Hippocampal formation (tissue), 2 donors: ENCODE data around the gene SMARCAD1.

Experiments
- DNase-seq, 2 donors: peaks; one replicate each; lab custom pipeline; 2025; lab: John Stamatoyannopoulos, UW

Gene SMARCAD1, protein sequence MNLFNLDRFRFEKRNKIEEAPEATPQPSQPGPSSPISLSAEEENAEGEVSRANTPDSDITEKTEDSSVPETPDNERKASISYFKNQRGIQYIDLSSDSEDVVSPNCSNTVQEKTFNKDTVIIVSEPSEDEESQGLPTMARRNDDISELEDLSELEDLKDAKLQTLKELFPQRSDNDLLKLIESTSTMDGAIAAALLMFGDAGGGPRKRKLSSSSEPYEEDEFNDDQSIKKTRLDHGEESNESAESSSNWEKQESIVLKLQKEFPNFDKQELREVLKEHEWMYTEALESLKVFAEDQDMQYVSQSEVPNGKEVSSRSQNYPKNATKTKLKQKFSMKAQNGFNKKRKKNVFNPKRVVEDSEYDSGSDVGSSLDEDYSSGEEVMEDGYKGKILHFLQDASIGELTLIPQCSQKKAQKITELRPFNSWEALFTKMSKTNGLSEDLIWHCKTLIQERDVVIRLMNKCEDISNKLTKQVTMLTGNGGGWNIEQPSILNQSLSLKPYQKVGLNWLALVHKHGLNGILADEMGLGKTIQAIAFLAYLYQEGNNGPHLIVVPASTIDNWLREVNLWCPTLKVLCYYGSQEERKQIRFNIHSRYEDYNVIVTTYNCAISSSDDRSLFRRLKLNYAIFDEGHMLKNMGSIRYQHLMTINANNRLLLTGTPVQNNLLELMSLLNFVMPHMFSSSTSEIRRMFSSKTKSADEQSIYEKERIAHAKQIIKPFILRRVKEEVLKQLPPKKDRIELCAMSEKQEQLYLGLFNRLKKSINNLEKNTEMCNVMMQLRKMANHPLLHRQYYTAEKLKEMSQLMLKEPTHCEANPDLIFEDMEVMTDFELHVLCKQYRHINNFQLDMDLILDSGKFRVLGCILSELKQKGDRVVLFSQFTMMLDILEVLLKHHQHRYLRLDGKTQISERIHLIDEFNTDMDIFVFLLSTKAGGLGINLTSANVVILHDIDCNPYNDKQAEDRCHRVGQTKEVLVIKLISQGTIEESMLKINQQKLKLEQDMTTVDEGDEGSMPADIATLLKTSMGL

DNA sequence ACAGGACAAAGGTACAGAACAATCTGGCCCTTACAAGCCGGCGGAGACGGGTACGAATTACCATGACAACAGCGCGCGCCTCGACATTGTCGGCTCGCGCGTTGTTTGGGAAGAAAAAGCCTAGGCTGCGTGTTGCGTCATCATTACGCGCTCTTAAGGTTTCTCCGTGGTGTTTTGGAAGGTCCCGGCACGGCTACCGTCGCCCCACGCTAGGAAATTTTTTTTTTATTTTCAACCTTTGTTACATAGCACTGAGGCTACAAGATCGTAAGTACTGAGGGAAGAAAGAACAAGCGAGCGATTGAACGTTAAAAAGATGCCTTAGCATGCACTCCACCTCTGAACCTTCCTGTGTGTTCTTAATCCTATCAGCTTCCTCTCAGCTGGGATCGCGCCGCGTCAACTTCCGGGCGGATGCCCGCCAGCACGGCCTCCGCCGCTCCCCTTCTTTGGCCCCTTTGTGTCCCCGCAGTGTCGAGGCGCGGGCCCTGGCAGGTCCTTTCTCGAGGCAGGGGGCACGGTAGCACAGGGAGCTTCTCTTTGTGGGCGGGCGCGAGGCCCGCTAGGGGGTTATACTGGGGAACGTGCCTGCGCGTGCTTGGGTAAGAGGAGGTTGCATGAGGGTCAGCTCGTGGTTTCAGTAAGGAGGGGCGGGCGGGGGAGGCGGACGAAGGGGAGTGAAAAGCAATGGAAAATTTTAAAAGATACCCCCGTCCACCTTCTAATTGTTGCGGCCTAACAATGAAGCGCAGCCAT lies at the start of gene SMARCAD1:
Gene SMARCAD1 (plus strand): TSS at position 397 of the 756 bp plus-strand sequence. CDS start 530 bp downstream, outside the sequence.
- DNase-seq = peak; percentile 81 to 90

DNA sequence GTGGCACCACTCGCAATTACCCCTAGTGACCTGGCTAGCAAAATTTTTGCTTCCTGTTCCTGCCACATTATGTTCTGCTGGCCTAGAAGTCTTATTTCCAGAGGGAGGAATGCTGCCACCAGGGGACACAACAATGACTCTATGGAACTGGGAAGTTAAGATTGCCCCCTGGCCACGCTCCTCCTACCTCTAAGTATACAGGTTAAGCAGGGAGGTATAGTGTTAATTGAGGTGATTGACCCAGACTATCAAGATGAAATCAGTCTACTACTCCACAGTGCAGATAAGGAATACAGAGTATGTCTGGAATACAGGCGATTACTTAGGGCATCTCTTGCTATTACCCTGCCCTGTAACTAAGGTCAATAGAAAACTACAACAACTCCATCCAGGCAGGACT lies 48.8 kb upstream of the SMARCAD1 start:
- no peak for DNase-seq

DNA sequence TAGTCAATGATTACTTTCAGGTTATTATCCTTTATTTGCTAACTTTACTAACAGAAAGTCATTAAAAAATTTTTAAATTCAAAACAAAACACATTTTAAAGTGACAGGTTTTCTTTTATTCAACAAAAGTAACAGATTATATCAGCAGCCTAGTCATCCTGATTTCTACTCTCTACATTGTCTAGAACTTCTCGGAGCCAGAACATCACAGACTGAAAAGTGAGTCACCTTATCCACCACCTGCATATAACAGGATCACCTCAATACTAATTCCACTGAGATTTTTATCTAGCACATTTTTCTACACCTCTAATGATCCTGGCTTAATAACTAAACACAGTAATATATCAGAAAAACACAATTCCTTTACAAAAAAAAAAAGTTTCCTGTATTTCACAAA lies 47.9 kb upstream of the SMARCAD1 start:
- DNase-seq = no peak

DNA sequence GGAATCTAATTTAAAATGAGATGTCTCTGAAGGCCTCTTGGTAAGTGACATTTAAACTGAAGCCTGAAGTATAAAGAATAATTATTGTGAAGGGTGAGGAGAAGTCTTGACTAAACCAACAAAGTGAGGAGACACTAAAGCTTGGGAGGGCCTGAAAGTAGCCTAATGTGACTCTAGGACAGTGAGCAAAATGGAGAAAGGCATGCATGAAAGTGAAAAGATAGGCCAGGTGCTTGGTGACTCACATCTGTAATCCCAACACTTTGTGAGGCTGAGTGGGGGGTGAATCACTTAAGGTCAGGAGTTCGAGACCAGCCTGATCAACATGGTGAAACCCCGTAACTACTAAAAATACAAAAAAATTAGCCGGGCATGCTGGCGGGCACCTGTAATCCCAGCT lies 46.9 kb upstream of the SMARCAD1 start:
- no peak for DNase-seq

DNA sequence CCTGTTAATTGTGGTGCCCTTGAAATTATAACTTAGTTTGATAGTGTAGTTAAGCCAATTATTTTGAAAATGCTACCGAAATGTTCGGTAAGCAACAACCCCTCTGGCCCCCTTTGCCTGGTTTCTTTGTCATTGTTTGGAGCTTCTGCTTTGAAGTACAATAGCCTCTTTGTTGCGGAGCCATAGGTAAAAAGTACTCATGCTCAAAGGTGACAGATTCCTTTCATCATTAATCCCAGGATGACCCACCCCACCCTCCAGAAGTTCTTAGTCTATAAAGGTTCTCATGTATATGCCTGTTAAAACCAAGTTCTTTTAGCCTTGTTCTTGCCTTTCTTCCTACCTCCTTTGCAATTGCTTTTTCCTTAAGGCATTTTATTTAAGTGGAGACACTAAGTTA lies 42.4 kb upstream of the SMARCAD1 start:
- no peak for DNase-seq

DNA sequence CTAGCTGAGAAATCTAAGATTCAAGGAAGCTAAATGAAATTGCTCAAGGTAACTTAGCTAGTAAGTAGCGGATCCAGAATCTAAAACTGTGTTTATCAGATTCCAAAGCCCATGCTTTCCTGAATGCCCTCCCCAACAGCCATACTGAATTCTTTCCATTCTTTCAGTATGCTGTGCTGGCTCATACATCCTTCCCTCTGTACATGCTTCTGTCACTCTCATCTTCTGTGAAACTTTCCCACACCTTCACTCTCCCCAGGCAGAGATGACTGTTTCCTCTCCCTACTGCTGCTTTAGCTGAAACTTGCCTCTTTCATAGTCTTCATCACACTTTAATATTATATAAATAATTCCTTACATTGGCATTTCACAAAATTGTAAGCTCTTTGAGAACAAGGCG lies 39.3 kb upstream of the SMARCAD1 start:
- no peak for DNase-seq

DNA sequence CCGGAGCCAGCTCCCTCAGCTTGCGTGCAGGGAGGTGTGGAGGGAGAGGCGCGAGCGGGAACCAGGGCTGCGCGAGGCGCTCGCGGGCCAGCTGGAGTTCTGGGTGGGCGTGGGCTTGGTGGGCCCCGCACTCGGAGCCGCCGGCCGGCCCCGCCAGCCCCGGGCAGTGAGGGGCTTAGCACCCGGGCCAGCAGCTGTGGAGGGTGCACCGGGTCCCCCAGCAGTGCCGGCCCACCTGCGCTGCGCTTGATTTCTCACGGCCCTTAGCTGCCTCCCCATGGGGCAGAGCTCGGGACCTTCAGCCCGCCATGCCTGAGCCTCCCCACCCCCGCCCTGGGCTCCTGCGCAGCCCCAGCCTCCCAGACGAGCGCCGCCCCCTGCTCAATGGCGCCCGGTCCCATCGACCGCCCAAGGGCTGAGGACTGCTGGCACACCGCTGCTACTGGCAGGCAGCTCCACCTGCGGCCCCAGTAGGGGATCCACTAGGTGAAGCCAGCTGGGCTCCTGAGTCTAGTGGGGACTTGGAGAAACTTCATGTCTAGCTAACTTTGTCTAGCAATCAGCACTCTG lies 37.8 kb upstream of the SMARCAD1 start:
- no peak for DNase-seq

DNA sequence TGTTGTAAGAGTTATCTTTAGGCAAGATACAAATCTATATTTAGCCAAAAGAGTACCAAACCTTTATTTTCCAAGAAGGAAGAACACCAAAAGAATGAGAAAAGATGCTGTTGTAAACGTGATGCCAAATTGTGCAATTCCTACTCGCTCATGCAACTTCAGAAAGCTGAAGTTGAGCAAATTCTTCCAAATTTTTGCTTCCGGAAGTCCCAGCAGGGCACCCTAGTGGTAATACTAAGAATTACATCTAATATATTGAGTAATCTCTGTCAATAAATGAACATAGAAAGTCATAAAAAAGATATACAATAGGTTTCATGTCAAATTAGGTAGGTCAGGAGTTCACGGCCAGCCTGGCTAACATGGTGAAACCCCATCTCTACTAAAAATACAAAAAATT lies 36.0 kb upstream of the SMARCAD1 start:
- no peak for DNase-seq

DNA sequence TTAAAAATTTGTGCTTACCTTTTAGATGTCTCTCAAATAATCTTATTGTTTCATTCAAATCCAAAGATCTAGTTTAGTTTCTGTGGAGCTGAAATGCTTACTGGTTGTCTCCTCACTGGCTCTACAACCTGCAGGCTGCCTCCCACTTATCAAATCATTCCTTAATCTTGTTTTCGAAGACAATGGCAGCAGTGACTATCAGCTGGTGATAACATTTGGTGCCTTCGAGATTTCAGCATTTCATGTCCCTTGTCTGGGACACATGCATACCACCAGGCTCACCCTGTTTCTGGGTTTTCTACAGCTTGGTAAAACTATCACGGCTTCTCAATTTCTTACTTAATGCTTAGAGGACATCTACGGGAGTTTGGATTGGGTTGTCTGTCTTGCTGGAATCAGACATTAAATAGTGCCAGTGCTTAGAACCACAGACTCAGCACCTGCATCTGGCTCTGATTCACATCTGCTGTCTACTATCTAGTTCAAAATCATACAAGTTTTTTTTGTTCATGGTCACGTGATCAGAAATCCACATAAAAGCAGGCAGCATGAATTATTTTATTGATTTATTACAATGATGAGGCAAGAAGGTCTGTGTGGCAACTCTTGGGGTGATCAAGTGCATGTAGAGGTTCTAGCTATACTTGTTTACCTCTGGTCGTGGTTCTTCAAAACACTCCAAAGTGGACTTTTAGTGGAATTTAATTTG lies 32.0 kb upstream of the SMARCAD1 start:
- no peak for DNase-seq

DNA sequence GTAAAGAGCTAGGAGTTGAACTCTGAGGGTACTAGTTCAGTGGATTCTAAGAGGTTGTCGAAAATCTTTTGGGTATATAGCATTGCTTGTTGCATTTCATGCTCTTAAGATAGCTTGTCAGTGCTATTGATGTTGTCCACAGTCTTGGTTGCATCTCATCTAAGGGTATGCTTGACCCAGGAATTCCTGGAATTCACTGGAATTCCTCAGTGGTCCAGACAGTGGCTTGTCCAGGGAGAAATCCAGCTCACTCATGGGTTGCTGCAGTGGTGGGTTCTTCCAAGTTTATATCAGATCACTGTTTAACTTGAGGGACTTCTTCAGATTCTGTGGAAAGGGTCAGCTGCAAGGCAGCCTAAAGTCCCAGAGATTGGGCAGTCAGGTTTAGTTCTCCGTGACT lies 29.8 kb upstream of the SMARCAD1 start:
- no peak for DNase-seq

DNA sequence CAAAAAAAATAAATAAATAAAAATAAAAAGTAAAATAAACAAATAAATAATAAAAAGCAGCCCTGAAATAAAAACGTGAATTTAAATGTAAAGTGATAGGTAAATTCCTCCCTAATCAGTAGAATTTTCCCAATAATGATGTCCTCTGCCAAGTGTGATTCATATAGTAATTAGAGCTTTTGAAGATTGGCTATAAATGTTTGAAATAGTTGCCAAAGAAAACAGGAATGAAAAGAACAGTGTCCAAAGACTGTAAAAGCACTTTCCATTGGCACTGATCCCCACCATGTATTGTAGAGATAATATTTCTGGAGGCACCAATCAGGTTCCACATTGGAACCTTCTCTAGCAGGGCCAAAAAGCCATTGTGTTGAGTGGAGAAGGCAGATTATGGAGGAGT lies 25.9 kb upstream of the SMARCAD1 start:
- no peak for DNase-seq

DNA sequence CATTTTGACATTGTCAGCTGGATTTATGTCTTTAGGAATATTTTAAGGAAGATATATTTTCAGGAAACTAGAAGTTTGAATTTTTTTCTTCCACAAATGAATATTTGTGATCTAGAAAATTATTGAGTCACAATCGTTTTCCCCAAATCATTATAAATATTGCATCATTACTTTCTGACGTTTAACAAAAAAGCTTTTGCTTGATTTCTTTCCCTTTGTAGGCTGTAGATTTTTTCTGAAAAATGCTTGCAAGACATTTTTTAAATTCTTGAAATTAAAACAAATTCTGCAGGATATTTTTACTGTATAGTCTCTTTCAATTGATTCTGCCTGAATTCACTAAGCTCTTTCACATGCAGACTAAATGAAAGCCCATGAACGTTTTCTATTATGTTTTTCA lies 4.9 kb upstream of the SMARCAD1 start:
- DNase-seq = no peak

DNA sequence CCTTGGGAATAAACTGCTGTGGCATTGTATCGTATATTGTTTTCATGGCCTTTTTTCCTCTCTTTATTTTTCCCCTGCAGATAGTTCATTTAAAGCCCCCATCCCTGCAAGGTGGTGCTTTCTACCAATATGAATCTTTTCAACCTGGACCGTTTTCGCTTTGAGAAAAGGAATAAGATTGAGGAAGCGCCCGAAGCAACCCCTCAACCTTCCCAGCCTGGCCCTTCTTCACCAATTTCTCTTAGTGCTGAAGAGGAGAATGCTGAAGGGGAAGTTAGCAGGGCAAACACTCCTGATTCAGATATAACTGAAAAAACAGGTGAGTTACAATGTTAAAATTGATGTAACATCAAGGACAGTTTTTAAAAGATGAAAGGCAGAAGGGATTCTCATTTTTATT lies 601 bp downstream of the SMARCAD1 start:
- no peak for DNase-seq

DNA sequence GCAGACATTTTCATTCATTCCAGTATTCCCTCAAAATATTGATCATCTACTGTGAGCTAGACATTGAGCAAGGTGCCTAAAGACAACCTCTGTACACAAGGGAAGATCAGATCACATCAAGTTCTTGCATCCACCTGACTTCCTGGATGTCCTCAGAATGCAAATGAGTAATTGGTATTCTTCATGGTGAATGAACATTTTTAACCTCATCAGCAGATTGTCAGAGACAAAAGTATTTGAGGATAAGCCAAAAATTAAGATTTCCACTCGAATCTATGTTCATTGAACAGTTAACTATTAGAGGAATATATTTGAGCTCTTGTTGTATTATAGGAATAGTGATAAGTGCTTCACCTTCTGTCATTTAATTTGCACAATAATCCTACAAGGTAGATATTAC lies 1.3 kb downstream of the SMARCAD1 start:
- no peak for DNase-seq

DNA sequence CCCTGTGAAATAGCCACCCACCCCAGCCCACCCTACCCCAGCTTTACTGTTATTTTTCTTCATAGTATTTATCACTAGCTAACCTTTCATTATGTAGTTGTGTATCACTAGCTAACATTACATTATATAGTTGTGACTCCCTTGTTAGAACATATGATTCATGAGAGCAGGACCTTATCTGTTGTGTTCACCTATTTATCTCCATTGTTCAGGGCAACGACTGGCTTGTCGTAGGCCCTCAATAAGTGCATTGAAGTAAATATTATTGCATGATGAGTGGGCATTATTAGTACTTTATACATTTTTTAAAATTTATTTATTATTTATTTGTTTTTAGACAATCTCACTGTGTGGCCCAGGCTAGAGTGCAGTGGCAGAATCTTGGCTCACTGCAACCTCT lies 4.2 kb downstream of the SMARCAD1 start:
- DNase-seq = no peak

DNA sequence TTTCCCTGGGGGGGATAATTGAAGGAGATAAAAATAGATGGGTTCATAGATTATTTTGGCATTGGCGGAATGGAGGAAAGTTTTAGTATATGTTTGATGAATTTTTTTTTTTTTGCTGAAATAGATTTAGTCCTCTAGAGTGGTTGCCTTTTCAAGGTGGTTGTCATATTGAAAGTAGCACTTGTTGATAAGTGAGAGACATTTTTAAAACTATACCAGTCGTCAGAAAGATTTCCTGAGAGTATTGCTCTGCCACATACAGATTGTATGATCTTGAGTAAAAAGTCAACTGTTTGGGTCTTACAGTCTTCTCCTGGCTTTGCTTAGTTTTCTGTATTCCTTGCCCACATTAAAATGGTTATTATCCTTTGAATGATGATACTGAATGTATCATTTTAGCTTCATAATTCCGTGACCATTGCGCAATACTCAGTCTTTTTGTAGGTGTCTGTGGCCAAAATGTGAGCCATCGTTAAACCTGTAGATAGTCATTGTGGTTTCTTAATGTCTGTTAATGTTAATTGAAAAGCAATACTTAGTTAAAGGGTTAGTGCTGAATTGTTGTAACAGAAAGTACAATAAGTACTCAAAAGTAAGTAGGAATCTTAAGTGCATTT lies 7.1 kb downstream of the SMARCAD1 start:
- DNase-seq = no peak

DNA sequence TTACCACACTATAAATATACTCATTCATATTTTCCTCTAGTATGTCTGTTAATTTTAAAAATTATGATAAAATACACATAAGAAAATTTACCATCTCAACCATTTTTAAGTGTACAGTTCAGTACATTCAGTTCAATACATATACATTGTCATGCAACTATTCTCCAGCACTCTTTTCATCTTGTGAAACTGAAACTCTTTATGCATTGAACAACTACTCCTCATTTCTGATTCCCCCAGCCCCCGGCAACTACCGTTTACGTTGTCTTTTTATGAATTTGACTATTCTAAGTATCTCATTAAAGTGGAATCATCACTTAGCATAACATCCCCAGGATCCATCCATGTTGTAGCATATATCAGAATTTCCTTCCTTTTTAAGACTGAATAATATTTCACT lies 8.7 kb downstream of the SMARCAD1 start:
- no peak for DNase-seq

DNA sequence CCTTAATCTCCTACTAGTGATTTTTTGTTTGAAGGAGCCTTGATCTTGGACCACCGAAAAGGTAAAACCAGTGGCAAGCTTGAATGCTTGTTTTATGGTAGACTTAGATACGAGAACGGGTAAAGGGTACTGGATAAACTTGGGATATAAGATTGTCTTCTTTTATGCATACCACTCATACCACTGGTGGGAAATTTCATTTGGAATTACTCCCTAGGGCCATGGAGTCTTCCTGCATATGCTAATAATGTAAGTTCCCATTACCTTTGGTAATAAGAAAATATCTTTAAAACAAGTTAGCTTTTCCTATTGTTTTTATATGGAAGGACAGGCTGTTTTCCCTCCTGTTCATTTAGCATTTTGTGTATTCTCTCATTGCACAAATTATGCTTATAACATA lies 11.7 kb downstream of the SMARCAD1 start:
- DNase-seq = no peak

DNA sequence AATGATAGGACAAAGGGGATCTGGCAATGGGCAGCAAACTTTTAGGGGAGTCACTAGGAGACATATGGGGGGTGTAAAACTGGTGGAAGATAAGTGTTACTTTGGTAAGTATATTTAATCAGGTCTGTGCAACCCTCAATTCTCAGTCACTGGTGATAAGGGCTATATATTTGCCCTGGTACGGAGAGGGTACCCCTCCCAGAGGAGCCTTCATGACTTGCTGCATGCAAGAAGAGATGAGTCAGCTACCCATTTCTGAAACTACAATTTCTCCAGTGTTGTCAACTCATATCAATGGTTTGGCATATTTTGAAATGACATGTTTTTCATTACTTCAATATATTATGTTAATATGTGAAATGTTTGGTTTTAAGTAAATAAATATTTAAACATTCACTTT lies 14.3 kb downstream of the SMARCAD1 start:
- no peak for DNase-seq

DNA sequence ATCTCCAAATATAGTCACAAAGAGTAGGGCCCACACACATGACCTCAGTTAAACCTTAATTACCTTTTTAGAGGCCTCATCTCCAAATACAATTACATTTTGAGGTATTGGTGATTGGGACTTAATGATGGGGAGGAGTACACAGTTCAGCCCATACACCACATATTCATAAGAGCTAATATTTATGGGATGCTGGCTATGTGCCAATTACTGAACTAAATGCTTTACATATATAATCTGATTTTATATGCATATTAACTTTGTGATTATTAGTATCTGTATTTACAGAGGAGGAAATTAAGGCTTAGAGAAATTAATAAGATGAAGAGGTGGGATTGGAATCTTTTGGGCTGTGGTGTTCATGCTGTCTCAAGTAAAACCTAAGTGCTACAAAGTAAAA lies 17.8 kb downstream of the SMARCAD1 start:
- DNase-seq = no peak

DNA sequence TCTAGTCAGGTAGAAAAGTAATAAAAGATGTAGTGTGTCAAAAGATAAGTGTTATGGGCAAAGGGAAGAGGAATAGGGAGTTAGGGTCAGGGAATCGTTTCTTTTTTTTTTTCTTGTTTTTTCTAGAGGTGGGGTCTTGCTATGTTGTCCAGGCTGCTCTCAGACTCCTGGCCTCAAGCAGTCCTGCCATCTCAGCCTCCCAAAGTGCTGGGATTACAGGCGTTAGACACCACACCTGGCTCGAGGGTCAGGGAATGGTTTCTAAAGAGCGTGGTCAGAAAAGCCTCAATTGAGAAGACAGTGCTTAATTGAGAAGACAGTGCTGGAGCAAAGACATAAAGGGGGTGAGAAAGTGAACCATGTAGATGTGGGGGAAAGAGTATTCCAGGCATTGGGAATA lies 19.1 kb downstream of the SMARCAD1 start:
- no peak for DNase-seq
